ENCODE results near the gene SURF2.

- TF ChIP-seq, protein P1, sequence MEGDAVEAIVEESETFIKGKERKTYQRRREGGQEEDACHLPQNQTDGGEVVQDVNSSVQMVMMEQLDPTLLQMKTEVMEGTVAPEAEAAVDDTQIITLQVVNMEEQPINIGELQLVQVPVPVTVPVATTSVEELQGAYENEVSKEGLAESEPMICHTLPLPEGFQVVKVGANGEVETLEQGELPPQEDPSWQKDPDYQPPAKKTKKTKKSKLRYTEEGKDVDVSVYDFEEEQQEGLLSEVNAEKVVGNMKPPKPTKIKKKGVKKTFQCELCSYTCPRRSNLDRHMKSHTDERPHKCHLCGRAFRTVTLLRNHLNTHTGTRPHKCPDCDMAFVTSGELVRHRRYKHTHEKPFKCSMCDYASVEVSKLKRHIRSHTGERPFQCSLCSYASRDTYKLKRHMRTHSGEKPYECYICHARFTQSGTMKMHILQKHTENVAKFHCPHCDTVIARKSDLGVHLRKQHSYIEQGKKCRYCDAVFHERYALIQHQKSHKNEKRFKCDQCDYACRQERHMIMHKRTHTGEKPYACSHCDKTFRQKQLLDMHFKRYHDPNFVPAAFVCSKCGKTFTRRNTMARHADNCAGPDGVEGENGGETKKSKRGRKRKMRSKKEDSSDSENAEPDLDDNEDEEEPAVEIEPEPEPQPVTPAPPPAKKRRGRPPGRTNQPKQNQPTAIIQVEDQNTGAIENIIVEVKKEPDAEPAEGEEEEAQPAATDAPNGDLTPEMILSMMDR (IDR thresholded peaks at IDR 0.05 in 2 of 3, conservative IDR thresholded peaks at IDR 0.05 in 1 of 3; ENCODE audit: borderline replicate concordance in 1 of 3, insufficient read depth in 1 of 3, low read depth in 2 of 3, low read length in 2 of 3), result no peak
- TF ChIP-seq POLR2A (IDR thresholded peaks at IDR 0.05; ENCODE audit: borderline replicate concordance, extremely low read depth, insufficient read depth, insufficient read length) (no peak), RAD21 (IDR thresholded peaks at IDR 0.05; ENCODE audit: low read depth) (no peak), SP1 (IDR thresholded peaks at IDR 0.05; ENCODE audit: low read depth) (no peak), POLR2AphosphoS5 (IDR thresholded peaks at IDR 0.05; ENCODE audit: low read depth, low read length) (no peak), REST (IDR thresholded peaks at IDR 0.05; ENCODE audit: low read depth) (no peak), ATF3 (IDR thresholded peaks at IDR 0.05) (no peak), ELF1 (IDR thresholded peaks at IDR 0.05; ENCODE audit: borderline replicate concordance, low read depth) (no peak), EGR1 (IDR thresholded peaks at IDR 0.05; ENCODE audit: low read depth) (no peak), EZH2 (IDR thresholded peaks at IDR 0.05) (no peak), SRF (IDR thresholded peaks at IDR 0.05; ENCODE audit: low read depth) (no peak), SIN3A (IDR thresholded peaks at IDR 0.05; ENCODE audit: low read depth) (no peak), ZNF274 (IDR thresholded peaks at IDR 0.05; ENCODE audit: low read depth, low read length) (no peak), YY1 (IDR thresholded peaks at IDR 0.05; ENCODE audit: extremely low read depth, insufficient replicate concordance, low read depth, low read length) (no peak)
Measured at GRCh38 chr9:133389562-133389961, 33.2 kb downstream of the SURF2 start.
